Ectodermal cell (in vitro differentiated cells): ENCODE measurements around the gene MYH15.

ENCODE experiments used
- H3K27ac ChIP-seq: 2 replicates; pipeline ENCODE4 v1.7.0; 2013; ENCODE audit warnings: mild to moderate bottlenecking, low read depth, low read length; ENCODE audit not compliant: insufficient read depth, poor library complexity, severe bottlenecking
- H3K27me3 ChIP-seq: 2 replicates; pipeline ENCODE4 v1.7.0; 2013; ENCODE audit warnings: mild to moderate bottlenecking, low read length; ENCODE audit not compliant: insufficient read depth, control insufficient read depth, poor library complexity, severe bottlenecking
- H3K36me3 ChIP-seq: one replicate; pipeline ENCODE4 v1.7.0; 2013; ENCODE audit warnings: low read length; ENCODE audit not compliant: control insufficient read depth, insufficient read depth
- H3K4me1 ChIP-seq: one replicate; pipeline ENCODE4 v1.7.0; 2013; ENCODE audit warnings: low read length; ENCODE audit not compliant: control insufficient read depth, insufficient read depth
- H3K4me3 ChIP-seq: 2 replicates; pipeline ENCODE4 v1.7.0; 2013; ENCODE audit warnings: low read depth, low read length, control low read depth; ENCODE audit not compliant: insufficient read depth
- H3K9me3 ChIP-seq: 2 replicates; pipeline ENCODE4 v1.7.0; 2013; ENCODE audit warnings: mild to moderate bottlenecking, low read length, moderate library complexity; ENCODE audit not compliant: control insufficient read depth
- WGBS, 2 experiments: methylation state at CpG; one replicate each; pipeline ENCODE4 v1.1.7; 2013; ENCODE audit warnings: missing lambda C conversion rate in 2 of 2; 5-methylcytosine and 5-hydroxymethylcytosine counted together

MYH15 gene

DNA sequence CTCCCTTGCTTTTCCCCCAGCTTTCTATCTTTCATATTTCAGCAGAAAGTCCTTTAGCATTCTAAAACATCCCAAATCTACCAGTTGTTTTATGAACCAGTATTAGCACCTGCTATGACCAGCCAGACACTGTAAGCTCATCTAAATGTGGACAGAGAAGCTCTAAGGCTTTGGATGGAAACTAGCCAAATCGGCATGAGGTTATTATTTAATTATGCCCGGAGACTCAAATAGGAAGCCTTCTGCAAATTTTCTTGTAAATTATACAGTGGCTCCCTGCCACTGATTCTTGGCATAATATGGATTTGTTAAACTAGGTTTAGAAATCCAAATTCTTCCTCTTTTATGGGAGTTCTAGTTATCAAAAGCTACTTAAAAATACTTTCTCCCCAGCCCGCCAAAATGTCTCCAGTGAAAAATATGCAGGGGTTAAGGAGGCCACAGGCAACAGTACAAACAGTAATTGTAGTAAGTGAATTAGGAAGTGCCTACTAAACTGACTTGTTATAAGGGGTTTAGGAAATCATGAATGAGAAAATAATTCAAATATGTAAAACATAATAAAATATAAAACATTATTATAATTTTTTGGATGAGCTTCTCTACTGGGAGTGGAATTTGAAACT lies 15.4 kb downstream of the MYH15 start:
- H3K4me3 ChIP-seq: no peak overlapping the region

DNA sequence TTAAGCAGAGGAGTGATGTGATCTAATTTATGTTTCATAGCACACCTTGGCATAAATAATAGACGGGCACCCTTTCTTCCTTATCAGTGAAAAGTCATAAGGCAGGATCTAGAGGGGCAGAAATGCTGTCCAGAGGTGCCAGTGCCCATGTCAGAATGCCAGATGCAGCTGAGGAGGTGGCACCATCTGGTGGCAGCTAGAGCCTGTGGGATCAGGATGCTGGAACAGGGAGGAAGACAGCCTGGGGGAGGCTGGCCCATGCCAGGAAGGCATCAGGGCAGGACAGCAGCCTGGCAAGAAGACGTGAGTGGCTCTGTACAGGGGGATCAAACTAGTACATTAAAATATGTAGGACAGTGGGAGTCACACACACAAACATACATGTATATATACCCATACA lies 16.5 kb downstream of the MYH15 start:
- no peak overlapping the region for H3K4me3 ChIP-seq
- WGBS, 2 experiments: 75 to 86% methylated on average over 1 to 2 of the region's 2 CpGs
- no peaks in the 10 kb centered on the region for H3K4me1 ChIP-seq
- H3K36me3 ChIP-seq: no peaks in the 10 kb centered on the region
- H3K9me3 ChIP-seq: no peaks in the 10 kb centered on the region
- no peaks in the 10 kb centered on the region for H3K27me3 ChIP-seq
- no peak overlapping the region for H3K27ac ChIP-seq

More for the DNA sequence above, 15.4 kb downstream of the MYH15 start:
- Histone ChIP-seq H3K9me3 (no peaks in the 10 kb centered on the region), H3K36me3 (no peaks in the 10 kb centered on the region), H3K27ac (no peak overlapping the region), H3K4me1 (no peaks in the 10 kb centered on the region), H3K27me3 (no peaks in the 10 kb centered on the region)
- 83 to 89% methylated on average over 2 of the region's 3 CpGs for WGBS, 2 experiments

DNA sequence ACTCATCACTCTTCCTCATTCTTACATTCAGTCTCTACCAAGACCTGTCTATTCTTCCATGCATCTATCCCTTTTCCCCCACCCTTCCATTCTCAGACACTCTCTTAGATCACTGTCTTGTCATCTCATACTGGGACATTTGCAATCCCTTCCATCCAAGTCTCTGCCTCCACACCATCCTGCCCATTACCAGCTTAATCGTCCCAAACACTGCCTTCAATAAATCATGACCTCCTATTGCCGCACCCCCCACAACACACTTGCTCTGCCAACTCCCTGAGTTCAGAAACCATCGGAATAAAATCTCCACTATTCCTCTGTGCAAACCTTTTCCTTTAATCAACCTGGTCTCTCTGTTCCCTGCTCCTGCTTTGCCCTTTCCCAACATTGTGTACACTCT lies 18.9 kb downstream of the MYH15 start:
- no peak overlapping the region for H3K27ac ChIP-seq
- no peaks in the 10 kb centered on the region for H3K27me3 ChIP-seq
- 91 to 93% methylated on average over 3 of the region's 3 CpGs for WGBS, 2 experiments
- H3K4me1 ChIP-seq: peaks cover 11% of the 10 kb centered on the region
- H3K36me3 ChIP-seq: no peaks in the 10 kb centered on the region
- H3K9me3 ChIP-seq: no peaks in the 10 kb centered on the region
- no peak overlapping the region for H3K4me3 ChIP-seq

DNA sequence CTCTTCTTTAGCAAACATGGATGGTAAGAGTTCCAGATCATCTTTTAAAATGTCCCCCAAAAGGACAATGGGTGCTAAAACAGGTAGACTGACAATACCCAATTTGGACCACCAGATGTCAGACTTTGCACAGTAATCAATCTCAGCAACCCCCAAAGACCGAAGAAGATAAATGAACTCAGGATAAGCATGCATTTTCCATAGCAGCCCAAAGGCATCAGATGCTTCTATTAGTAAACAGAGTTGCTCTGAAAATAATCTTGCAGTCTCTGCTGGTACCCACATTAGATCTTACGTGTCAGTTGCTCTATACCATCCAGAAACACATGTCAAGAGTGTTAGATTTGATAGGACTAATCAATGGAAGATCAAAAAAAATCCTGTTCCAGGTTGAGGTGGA lies 20.6 kb downstream of the MYH15 start:
- WGBS, 2 experiments: 34 to 38% methylated on average over 2 of the region's 2 CpGs
- no peak overlapping the region for H3K4me3 ChIP-seq

DNA sequence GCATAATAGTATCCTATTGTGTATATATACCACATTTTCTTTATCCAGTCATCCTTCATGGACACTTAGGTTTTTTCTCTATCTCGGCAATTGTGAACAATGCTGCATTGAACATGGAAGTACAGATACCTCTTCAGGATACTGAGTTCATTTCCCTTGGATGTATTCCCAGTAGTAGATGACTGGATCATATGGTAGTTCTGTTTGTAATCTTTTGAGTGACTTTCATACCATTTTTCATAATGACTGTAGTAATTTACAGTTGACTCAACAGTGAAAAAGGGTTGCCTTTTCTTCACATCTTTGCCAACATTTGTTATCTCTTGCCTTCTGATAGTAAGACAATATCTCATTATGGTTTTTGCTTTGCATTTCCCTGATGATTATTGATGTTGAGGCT lies 21.8 kb downstream of the MYH15 start:
- Histone ChIP-seq H3K36me3 (no peaks in the 10 kb centered on the region), H3K4me1 (peaks cover 33% of the 10 kb centered on the region), H3K27ac (no peak overlapping the region), H3K4me3 (no peak overlapping the region), H3K27me3 (no peaks in the 10 kb centered on the region), H3K9me3 (no peaks in the 10 kb centered on the region)
- WGBS, 2 experiments: 85 to 100% methylated on average over 1 of the region's 1 CpG

More for the DNA sequence above, 20.6 kb downstream of the MYH15 start:
- H3K27ac ChIP-seq: no peak overlapping the region
- H3K27me3 ChIP-seq: no peaks in the 10 kb centered on the region
- H3K36me3 ChIP-seq: no peaks in the 10 kb centered on the region
- H3K4me1 ChIP-seq: peaks cover 27% of the 10 kb centered on the region
- H3K9me3 ChIP-seq: no peaks in the 10 kb centered on the region

DNA sequence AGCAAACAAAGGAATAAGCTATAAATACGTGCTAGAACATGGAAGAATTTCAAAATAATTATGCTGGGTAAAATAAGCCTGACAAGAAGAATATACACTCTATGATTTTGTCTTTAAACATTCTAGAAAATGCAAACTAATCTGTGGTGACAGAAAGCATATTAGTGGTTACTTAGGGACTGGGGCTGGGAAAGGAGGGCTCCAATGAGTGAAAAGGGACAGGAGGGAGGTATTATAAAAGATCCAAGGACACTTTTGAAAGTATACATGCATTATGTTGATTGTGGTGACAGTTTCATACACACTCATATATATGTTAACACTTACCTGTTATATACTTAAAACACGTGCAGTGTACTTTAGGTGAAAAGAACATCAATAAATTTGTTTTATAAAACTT lies 23.0 kb downstream of the MYH15 start:
- no peaks in the 10 kb centered on the region for H3K36me3 ChIP-seq
- WGBS, 2 experiments: no CpG with 5 or more reads among the region's 2 CpGs
- H3K27me3 ChIP-seq: no peaks in the 10 kb centered on the region
- H3K27ac ChIP-seq: no peak overlapping the region
- no peak overlapping the region for H3K4me3 ChIP-seq
- H3K9me3 ChIP-seq: no peaks in the 10 kb centered on the region
- H3K4me1 ChIP-seq: peaks cover 33% of the 10 kb centered on the region

DNA sequence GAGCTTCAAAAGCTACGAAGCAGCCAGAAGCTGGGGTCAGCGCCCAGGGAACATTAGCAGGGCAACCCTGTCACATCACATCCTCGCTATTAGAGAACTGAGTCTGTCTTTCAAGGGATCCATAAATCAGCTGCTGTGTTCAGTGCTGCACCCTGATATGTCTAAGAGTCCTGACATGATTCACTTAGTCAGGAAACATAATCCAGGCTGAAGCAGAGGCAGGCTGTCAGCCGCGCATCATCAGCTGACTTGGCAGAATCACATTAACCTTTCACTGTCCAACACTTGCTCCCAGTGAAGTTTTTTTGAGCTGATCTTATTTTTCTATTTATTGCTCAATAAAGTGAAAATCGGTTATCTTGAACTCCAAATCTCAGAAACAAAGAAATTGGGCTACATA lies 23.5 kb downstream of the MYH15 start:
- Histone ChIP-seq H3K9me3 (no peaks in the 10 kb centered on the region), H3K27ac (no peak overlapping the region), H3K36me3 (no peaks in the 10 kb centered on the region), H3K27me3 (no peaks in the 10 kb centered on the region), H3K4me1 (peaks cover 33% of the 10 kb centered on the region), H3K4me3 (no peak overlapping the region)
- 55 to 65% methylated on average over 6 of the region's 6 CpGs for WGBS, 2 experiments

DNA sequence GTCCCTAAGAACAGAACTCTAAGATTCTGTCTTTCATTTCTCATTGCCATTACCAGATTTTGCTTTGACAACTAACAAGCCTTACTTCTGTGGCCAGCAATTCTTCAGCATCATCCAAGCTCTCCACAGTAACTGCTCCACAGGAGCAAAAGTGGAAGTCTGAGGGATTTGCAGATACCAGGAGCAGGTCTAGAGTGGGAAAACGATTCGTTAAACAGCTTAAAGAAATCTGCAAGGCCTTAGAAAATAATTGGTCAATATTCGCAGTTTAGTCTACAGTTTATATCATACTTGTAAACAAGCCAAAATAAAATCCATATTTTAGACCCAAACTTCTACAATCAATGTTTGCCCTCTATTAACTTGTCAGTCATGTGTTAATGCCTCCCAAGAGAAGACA lies 24.1 kb downstream of the MYH15 start:
- Histone ChIP-seq H3K4me3 (no peak overlapping the region), H3K9me3 (no peaks in the 10 kb centered on the region), H3K27ac (no peak overlapping the region), H3K36me3 (no peaks in the 10 kb centered on the region), H3K27me3 (no peaks in the 10 kb centered on the region), H3K4me1 (peaks cover 33% of the 10 kb centered on the region)
- WGBS, 2 experiments: 77 to 79% methylated on average over 3 of the region's 3 CpGs

DNA sequence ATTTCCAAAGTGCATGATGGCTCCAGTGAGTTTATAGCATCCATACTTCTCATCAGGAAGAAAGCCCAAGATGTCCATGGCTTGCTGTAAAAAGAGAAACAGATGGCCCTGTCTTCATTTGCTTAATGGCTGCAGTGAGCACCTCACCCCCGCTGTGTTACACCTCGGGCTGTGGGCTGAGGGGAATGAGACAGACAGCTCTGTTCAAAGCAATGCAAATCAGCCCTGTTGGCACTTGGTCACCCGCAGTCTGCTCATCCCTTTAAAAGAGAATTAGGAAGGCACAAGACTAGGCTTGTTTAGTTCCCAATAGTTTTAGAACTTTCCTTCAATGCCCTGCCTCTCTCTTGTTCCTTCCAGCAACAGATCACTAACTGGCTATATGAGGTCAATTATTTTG lies 25.2 kb downstream of the MYH15 start:
- peak overlapping the region; percentile 50 for H3K27ac ChIP-seq
- no peaks in the 10 kb centered on the region for H3K9me3 ChIP-seq
- 0 to 3% methylated on average over 3 of the region's 3 CpGs for WGBS, 2 experiments
- H3K4me3 ChIP-seq: no peak overlapping the region
- H3K4me1 ChIP-seq: peaks cover 33% of the 10 kb centered on the region
- no peaks in the 10 kb centered on the region for H3K36me3 ChIP-seq
- no peaks in the 10 kb centered on the region for H3K27me3 ChIP-seq

DNA sequence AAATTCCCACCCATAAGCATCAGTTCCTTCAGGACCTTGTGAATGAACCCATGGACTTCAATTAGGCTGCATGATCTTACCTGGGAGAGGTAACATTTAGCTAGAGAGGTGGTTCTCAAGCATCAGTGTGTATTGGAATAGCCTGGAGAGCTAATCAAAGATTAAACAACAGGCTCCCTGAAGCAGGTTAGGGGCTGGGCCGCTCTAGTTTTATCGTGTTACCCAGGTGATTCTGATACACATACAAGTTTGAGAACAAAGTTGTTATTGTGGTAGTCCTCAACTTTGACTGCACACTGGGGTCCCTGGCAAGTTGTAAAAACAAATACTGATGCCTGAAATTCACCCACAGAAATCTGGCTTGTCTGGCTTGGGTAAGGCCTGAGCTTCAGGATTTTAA lies 31.2 kb downstream of the MYH15 start:
- Histone ChIP-seq H3K4me1 (peaks cover under 1% of the 10 kb centered on the region), H3K4me3 (no peak overlapping the region), H3K27me3 (no peaks in the 10 kb centered on the region), H3K27ac (no peak overlapping the region), H3K9me3 (no peaks in the 10 kb centered on the region), H3K36me3 (no peaks in the 10 kb centered on the region)
- WGBS, 2 experiments: 92% methylated on average over 2 of the region's 2 CpGs
